HepG2 (cell line): ENCODE data around the gene HMCN2. TPM values are rescaled to one million over a fixed set of nuclear protein-coding genes. Genes with fewer than 3 reads are reported as not detected.

ENCODE experiments used
- ATAC-seq: fragments of 200-7000 bp; cut with Tn5 transposase; 3 replicates; pipeline ENCODE4 v1.9.1; 2020; ENCODE audit warnings: mild to moderate bottlenecking, moderate library complexity
- BruUV-seq: library from RNA; stranded (reverse); fragments of 400-500 nt; replicated peaks from 2 replicates; lab custom pipeline; 2021; lab: Mats Ljungman, UMichigan
- CTCF ChIA-PET: fragments of 300-600 bp; formaldehyde crosslinking; extraction: SDS; loops from one replicate; lab custom pipeline; 2021; ENCODE audit warnings: low total read pairs, inconsistent platforms, low intra/inter-chr PET ratio; lab: Yijun Ruan, JAX
- POLR2A ChIA-PET: fragments of 350-600 bp; sonication (Branson Sonifier 250); formaldehyde crosslinking; loops from one replicate; lab custom pipeline; 2020; ENCODE audit warnings: antibody characterized with exemption, inconsistent platforms; lab: Yijun Ruan, JAX
- DNase-seq: peaks from one replicate; pipeline ENCODE4 v3.0.0-alpha.2; 2015; ENCODE audit warnings: low spot score
- FAIRE-seq: peaks from 3 replicates; lab custom pipeline; 2011; peaks lifted over from hg19 to GRCh38; lab: Jason Lieb, UNC
- H2AFZ ChIP-seq: one replicate; pipeline ENCODE4 v1.6.1; 2011; ENCODE audit warnings: low read length, inconsistent platforms
- H3K27ac ChIP-seq: fragments of 300-600 bp; 3 replicates; pipeline ENCODE4 v1.8.0; 2011; ENCODE audit warnings: mixed run types, mild to moderate bottlenecking, mixed read lengths, low read length, inconsistent platforms; ENCODE audit not compliant: insufficient read depth; ENCODE audit errors: extremely low read length
- H3K27me3 ChIP-seq, 2 experiments: fragments of 200-600 bp in 1 of 2; 2 replicates in 1 of 2; 3 replicates in 1 of 2; pipeline versions ENCODE4 v1.6.0 to v1.8.0; 2011; ENCODE audit warnings: low read length in 2 of 2, mild to moderate bottlenecking in 2 of 2, moderate library complexity in 2 of 2, inconsistent platforms in 1 of 2; ENCODE audit not compliant: insufficient read depth in 2 of 2, control insufficient read depth in 1 of 2
- H3K36me3 ChIP-seq, 2 experiments: fragments of 200-600 bp in 1 of 2; replicated peaks in 1 of 2; 2 replicates in 1 of 2; 3 replicates in 1 of 2; pipeline versions ENCODE4 v1.5.1 to v1.8.0; 2011; ENCODE audit warnings: low read length in 2 of 2, inconsistent platforms in 1 of 2; ENCODE audit not compliant: insufficient read depth in 2 of 2, control insufficient read depth in 1 of 2
- H3K4me1 ChIP-seq: 2 replicates; pipeline ENCODE4 v1.5.1; 2012; ENCODE audit warnings: low read length, inconsistent platforms; ENCODE audit not compliant: insufficient read depth
- H3K4me2 ChIP-seq: 2 replicates; pipeline ENCODE4 v1.6.0; 2011; ENCODE audit warnings: low read depth, low read length, inconsistent platforms
- H3K4me3 ChIP-seq, 3 experiments: fragments of 200-600 bp in 1 of 3; sonication (generic), shearing (Covaris generic) in 1 of 3; replicated peaks in 1 of 3; 2 replicates each; pipeline ENCODE4 v1.5.1; 2011 to 2016; ENCODE audit warnings: low read length in 3 of 3, inconsistent platforms in 2 of 3, low read depth in 2 of 3, mild to moderate bottlenecking in 2 of 3, control low read depth in 1 of 3, mixed read lengths in 1 of 3; ENCODE audit not compliant: insufficient read depth in 1 of 3
- H3K79me2 ChIP-seq: one replicate; pipeline ENCODE4 v1.6.1; 2011; ENCODE audit warnings: low read length, inconsistent platforms; ENCODE audit not compliant: insufficient read depth
- H3K9ac ChIP-seq: 2 replicates; pipeline ENCODE4 v1.6.0; 2011; ENCODE audit warnings: mild to moderate bottlenecking, low read depth, low read length, inconsistent platforms; ENCODE audit not compliant: insufficient read depth
- H3K9me3 ChIP-seq: 2 replicates; pipeline ENCODE4 v1.5.1; 2012; ENCODE audit warnings: mild to moderate bottlenecking, low read length
- H4K20me1 ChIP-seq: 2 replicates; pipeline ENCODE4 v1.6.0; 2011; ENCODE audit warnings: inconsistent platforms, mild to moderate bottlenecking, low read length, moderate library complexity; ENCODE audit not compliant: insufficient read depth
- KDM5A ChIP-seq: fragments of 200-600 bp; sonication (generic); IDR thresholded peaks from 2 replicates; pipeline ENCODE4 v1.7.0; 2018; ENCODE audit warnings: antibody characterized with exemption, mild to moderate bottlenecking, low read length, borderline replicate concordance
- MAX ChIP-seq: IDR thresholded peaks from 2 replicates; pipeline ENCODE4 v1.6.1; 2012; ENCODE audit warnings: inconsistent platforms
- PAF1 ChIP-seq: IDR thresholded peaks from 2 replicates; pipeline ENCODE4 v1.6.1; 2016; ENCODE audit warnings: missing genetic modification reagents, missing compliant biosample characterization
- PCBP2 ChIP-seq: fragments of 200-400 bp; formaldehyde crosslinking; optimal IDR thresholded peaks from 2 replicates; pipeline ENCODE3; 2018; ENCODE audit warnings: low read length, low read depth; ENCODE audit not compliant: poor library complexity, severe bottlenecking
- SMARCE1 ChIP-seq: fragments of 450-650 bp; IDR thresholded peaks from 2 replicates; pipeline ENCODE4 v1.6.1; 2017; ENCODE audit warnings: borderline replicate concordance
- ZFX ChIP-seq: sonication (generic); formaldehyde crosslinking; IDR thresholded peaks from 2 replicates; pipeline ENCODE4 v1.4.0; 2020; ENCODE audit warnings: mild to moderate bottlenecking, low read depth, missing genetic modification reagents, moderate library complexity
- ZMYM3 ChIP-seq: sonication (generic); formaldehyde crosslinking; IDR thresholded peaks from 2 replicates; pipeline ENCODE4 v1.5.1; 2020; ENCODE audit warnings: mild to moderate bottlenecking, missing genetic modification reagents
- ZNF274 ChIP-seq: sonication (generic); formaldehyde crosslinking; IDR thresholded peaks from 2 replicates; pipeline ENCODE4 v1.5.1; 2020; ENCODE audit warnings: mild to moderate bottlenecking, missing genetic modification reagents
- ZNF275 ChIP-seq: sonication (generic); formaldehyde crosslinking; IDR thresholded peaks from 2 replicates; pipeline ENCODE4 v1.8.0; 2022; ENCODE audit warnings: missing genetic modification reagents, mild to moderate bottlenecking, inconsistent platforms, borderline replicate concordance
- ZNF670 ChIP-seq: sonication (generic); formaldehyde crosslinking; IDR thresholded peaks from 2 replicates; pipeline ENCODE4 v1.8.0; 2022; ENCODE audit warnings: mild to moderate bottlenecking, missing genetic modification reagents, borderline replicate concordance
- ZNF691 ChIP-seq: sonication (generic); formaldehyde crosslinking; IDR thresholded peaks from 2 replicates; pipeline ENCODE4 v1.4.0; 2020; ENCODE audit warnings: missing genetic modification reagents, low read depth, mild to moderate bottlenecking, borderline replicate concordance
- ZNF768 ChIP-seq: sonication (generic); formaldehyde crosslinking; IDR thresholded peaks from 2 replicates; pipeline ENCODE4 v1.4.0; 2020; ENCODE audit warnings: missing genetic modification reagents
- WGBS: methylation state at CpG from one replicate; pipeline ENCODE4 v1.1.6; 2017; ENCODE audit warnings: low lambda C conversion rate; 5-methylcytosine and 5-hydroxymethylcytosine counted together
- in situ Hi-C: cut with HindIII; loops from 2 replicates; pipeline ENCODE4 v1.10.0; 2017; ENCODE audit warnings: low pct_unique_long_range_greater_than_20kb; ENCODE audit not compliant: extremely low pct_ligation_motif_present
- intact Hi-C: fragments of 100-400 bp; cut with micrococcal nuclease; formaldehyde crosslinking; loops from one replicate; pipeline ENCODE4 v1.10.0; 2022; ENCODE audit not compliant: unreplicated experiment
- polyA plus RNA-seq, 8 experiments: library from polyadenylated mRNA; depleted of rRNA in 3 of 8; stranded (reverse) in 7 of 8; unstranded in 1 of 8; fragments of >200 nt; fragmentation: Illumina TruSeq in 4 of 8; extraction: Trizol in 4 of 8; gene quantifications; 2 replicates each; pipeline versions ENCODE4 v1.2.1 to v1.2.3, GENCODE V29; 2011 to 2016; ENCODE audit warnings: low read depth in 4 of 8, missing spikeins in 1 of 8, mixed read lengths in 1 of 8; ENCODE audit not compliant: insufficient read depth in 1 of 8
- total RNA-seq, 5 experiments: library from RNA; depleted of rRNA; stranded (reverse); fragments of >200 nt; fragmentation: Illumina TruSeq; extraction: Trizol; gene quantifications; 2 replicates each; pipeline ENCODE4 v1.2.3, GENCODE V29; 2016; ENCODE audit warnings: low read depth in 1 of 5

Gene HMCN2
- total and polyA plus RNA-seq, 2 of the 13 experiments (the other 11 are each of a cell fraction or from before 2014, with no cell fraction given): 0.09 TPM; not detected in 1

GRCh38 chr9:130472184-130472705 lies 206.7 kb downstream of the HMCN2 start (continued):
- TF ChIP-seq MAX (no peak), ZNF274 (no peak), PCBP2 (no peak), ZNF275 (CRISPR knock-in tag) (no peak), ZFX (CRISPR knock-in tag) (no peak), PAF1 (CRISPR knock-in tag) (no peak), ZNF670 (CRISPR knock-in tag) (no peak)

- Histone ChIP-seq H3K9me3 (no peaks in the 10 kb centered on the region), H3K4me3 (no peak overlapping the region), H3K79me2 (no peaks in the 10 kb centered on the region), H3K4me1 (no peaks in the 10 kb centered on the region), H2AFZ (no peak overlapping the region), H3K27ac (no peak overlapping the region), H3K36me3 (0 out of 5 replicates have a peak, but pooled peaks cover 0 to 3% of the 10 kb centered on the region in 2 experiments), H3K4me2 (no peak overlapping the region), H4K20me1 (no peaks in the 10 kb centered on the region), H3K9ac (no peak overlapping the region), H3K27me3 (no peaks in the 10 kb centered on the region)
- peak; percentile 94 for TF ChIP-seq ZNF768 (CRISPR knock-in tag)
- no peak for TF ChIP-seq ZNF691
- TF ChIP-seq ZMYM3 (CRISPR knock-in tag): 0 out of 2 replicates have a peak, but pooled peaks have one; percentile 21
- no peak for TF ChIP-seq KDM5A
- no peak for TF ChIP-seq SMARCE1
- ATAC-seq (no peak), DNase-seq (no peak), FAIRE-seq (no peak)
- POLR2A ChIA-PET: no interaction called here
- BruUV-seq: no TSS peak
- intact Hi-C loops: no loop called here
- CTCF ChIA-PET: no interaction called here
- 92% methylated on average over 5 of the region's 6 CpGs for WGBS
- in situ Hi-C loops: no loop called here
Measured at GRCh38 chr9:130473009-130473408, 207.4 kb downstream of the HMCN2 start.
